Osteocyte (in vitro differentiated cells): ENCODE data around the gene NAP1L5. TPM values are rescaled to one million over a fixed set of nuclear protein-coding genes. Genes with fewer than 3 reads are reported as not detected.

Experiments
- DNase-seq: peaks from one replicate; pipeline ENCODE4 v3.0.0; 2021; ENCODE audit warnings: mixed read lengths; ENCODE audit not compliant: unreplicated experiment; ENCODE audit errors: extremely low spot score
- H3K27ac Mint-ChIP-seq: one replicate; pipeline ENCODE4 v1.8.0; 2021; ENCODE audit warnings: mild to moderate bottlenecking, mixed read lengths; ENCODE audit not compliant: unreplicated experiment
- H3K27me3 Mint-ChIP-seq: one replicate; pipeline ENCODE4 v1.8.0; 2021; ENCODE audit warnings: mixed read lengths; ENCODE audit not compliant: unreplicated experiment
- H3K36me3 Mint-ChIP-seq: one replicate; pipeline ENCODE4 v1.8.0; 2021; ENCODE audit warnings: mixed read lengths; ENCODE audit not compliant: unreplicated experiment
- H3K4me1 Mint-ChIP-seq: one replicate; pipeline ENCODE4 v1.8.0; 2021; ENCODE audit warnings: mixed read lengths; ENCODE audit not compliant: unreplicated experiment
- H3K4me3 Mint-ChIP-seq: one replicate; pipeline ENCODE4 v1.8.0; 2021; ENCODE audit warnings: mild to moderate bottlenecking, moderate library complexity, mixed read lengths; ENCODE audit not compliant: unreplicated experiment
- H3K9me3 Mint-ChIP-seq: one replicate; pipeline ENCODE4 v1.8.0; 2021; ENCODE audit warnings: mixed read lengths; ENCODE audit not compliant: unreplicated experiment
- total RNA-seq: library from RNA; stranded (reverse); gene quantifications from 2 replicates; pipeline ENCODE4 v1.2.1, GENCODE V29; 2021
- TF ChIP-seq, protein P1 (sequence below): fragments of 200-600 bp; sonication (generic); IDR thresholded peaks from 2 replicates; pipeline ENCODE4 v1.5.0; 2021; ENCODE audit warnings: antibody characterized with exemption, mild to moderate bottlenecking, moderate library complexity

The NAP1L5 gene
- total RNA-seq, 1 donor from 2014 or later: 5.7 TPM

DNA sequence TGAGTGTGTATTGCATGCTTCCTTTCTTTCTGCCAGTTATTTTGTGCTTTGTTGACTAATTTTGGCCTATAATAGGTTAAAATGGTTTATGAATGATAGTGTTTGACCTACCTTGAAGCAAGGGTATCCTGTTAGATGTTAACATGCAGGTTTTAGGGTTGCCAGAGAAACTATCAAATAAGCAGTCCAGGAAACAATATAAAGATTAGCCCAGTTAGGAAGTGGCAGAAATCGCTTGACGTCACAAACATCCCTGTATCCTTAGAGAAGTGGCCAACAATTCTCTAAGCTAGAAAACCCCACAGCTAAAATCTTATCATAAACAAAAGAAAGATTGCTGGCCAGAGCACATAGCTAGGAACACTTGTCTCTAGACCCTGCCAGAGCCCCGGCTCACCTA is 3.8 kb downstream of the NAP1L5 start:
- Mint-ChIP-seq H3K27ac (no peak overlapping the region), H3K4me1 (peaks cover 8% of the 10 kb centered on the region), H3K4me3 (no peak overlapping the region), H3K9me3 (no peaks in the 10 kb centered on the region), H3K36me3 (peaks cover 8% of the 10 kb centered on the region), H3K27me3 (no peaks in the 10 kb centered on the region)
- no peak for DNase-seq
- TF ChIP-seq, protein P1, sequence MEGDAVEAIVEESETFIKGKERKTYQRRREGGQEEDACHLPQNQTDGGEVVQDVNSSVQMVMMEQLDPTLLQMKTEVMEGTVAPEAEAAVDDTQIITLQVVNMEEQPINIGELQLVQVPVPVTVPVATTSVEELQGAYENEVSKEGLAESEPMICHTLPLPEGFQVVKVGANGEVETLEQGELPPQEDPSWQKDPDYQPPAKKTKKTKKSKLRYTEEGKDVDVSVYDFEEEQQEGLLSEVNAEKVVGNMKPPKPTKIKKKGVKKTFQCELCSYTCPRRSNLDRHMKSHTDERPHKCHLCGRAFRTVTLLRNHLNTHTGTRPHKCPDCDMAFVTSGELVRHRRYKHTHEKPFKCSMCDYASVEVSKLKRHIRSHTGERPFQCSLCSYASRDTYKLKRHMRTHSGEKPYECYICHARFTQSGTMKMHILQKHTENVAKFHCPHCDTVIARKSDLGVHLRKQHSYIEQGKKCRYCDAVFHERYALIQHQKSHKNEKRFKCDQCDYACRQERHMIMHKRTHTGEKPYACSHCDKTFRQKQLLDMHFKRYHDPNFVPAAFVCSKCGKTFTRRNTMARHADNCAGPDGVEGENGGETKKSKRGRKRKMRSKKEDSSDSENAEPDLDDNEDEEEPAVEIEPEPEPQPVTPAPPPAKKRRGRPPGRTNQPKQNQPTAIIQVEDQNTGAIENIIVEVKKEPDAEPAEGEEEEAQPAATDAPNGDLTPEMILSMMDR: no peak

DNA sequence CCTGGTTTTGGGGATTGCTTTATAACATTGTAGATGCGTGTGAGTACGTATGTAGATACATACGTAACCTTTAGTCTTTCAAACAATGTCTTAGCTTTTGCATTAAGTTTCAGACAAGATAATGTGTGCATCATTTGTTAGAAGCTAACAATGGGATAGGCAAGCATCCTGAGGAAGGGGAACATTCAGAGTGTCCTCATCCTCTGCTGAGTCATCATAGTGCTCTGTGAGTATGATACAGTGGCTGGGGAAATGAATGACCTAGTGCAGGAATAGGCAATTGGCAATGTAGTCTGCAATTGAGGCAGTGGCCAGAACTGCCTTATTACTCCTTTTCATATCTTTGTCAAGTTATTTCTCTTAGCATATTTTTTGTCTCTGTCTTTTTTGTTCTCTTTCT is 7.3 kb downstream of the NAP1L5 start:
- no peak overlapping the region for H3K27ac Mint-ChIP-seq
- H3K36me3 Mint-ChIP-seq: peaks cover 11% of the 10 kb centered on the region
- TF ChIP-seq, protein P1: no peak
- no peaks in the 10 kb centered on the region for H3K27me3 Mint-ChIP-seq
- H3K4me3 Mint-ChIP-seq: no peak overlapping the region
- DNase-seq: no peak
- no peaks in the 10 kb centered on the region for H3K4me1 Mint-ChIP-seq
- H3K9me3 Mint-ChIP-seq: no peaks in the 10 kb centered on the region

DNA sequence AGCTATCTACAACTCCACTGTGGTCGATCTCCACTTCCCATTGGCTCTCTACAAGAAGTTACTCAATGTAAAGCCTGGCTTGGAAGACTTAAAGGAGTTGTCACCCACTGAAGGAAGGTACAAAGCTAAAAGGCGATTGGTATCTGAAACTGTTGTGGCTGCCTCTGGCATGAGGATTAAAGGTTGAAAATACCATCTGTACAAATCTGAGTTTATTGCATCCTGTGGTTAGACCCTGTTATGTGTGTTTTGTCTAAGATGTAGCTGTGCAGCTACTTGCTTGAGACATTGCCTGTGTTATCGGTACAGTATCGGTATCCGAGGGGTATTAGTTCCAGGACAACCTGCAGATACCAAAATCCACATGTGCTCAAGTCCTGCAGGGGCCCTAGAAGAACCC is 16.4 kb downstream of the NAP1L5 start:
- Mint-ChIP-seq H3K4me3 (no peak overlapping the region), H3K27me3 (no peaks in the 10 kb centered on the region), H3K4me1 (no peaks in the 10 kb centered on the region), H3K27ac (no peak overlapping the region), H3K36me3 (peaks cover 47% of the 10 kb centered on the region), H3K9me3 (no peaks in the 10 kb centered on the region)
- no peak for DNase-seq
- TF ChIP-seq, protein P1: no peak

DNA sequence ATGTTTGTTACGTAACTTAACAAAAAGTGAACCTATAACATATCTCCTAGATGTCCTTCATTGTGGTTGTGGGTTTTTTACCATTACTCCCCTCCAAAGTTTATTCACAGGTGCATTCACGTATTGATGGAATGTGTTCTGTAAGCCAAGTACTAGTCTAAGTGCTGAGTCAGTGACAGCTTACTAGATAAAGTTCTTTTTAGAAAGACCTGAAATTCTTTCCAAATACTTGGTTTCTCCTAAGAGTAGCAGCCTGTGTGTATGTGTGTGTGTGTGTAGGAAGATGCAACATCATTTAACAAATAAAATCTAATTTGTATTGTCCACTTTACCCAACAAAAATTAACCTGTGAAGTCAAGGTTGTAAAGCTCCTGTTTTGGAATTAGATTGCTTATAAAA is 22.1 kb downstream of the NAP1L5 start:
- Mint-ChIP-seq H3K4me1 (no peaks in the 10 kb centered on the region), H3K27me3 (no peaks in the 10 kb centered on the region), H3K27ac (no peak overlapping the region), H3K4me3 (no peak overlapping the region), H3K36me3 (peaks cover 30% of the 10 kb centered on the region), H3K9me3 (no peaks in the 10 kb centered on the region)
- DNase-seq: no peak
- TF ChIP-seq, protein P1: no peak

DNA sequence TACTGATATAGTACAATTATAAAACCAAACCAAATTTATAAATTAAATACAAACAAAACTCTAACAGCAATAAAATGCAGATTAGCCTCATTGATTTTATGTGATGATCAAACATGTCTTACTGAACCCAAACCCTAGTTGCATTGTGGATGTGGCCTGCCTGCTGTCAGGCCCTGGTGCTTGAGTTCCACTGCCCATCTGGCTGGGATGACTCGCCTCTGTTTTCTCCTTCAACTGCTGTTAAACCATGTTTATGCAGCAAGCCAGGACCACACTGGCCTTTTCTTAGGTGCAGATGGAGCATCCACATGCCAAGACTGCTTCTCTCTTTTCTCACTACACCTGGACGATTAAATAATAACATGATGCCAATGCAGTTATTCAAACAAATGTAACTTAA is 22.6 kb downstream of the NAP1L5 start:
- no peaks in the 10 kb centered on the region for H3K4me1 Mint-ChIP-seq
- no peak overlapping the region for H3K4me3 Mint-ChIP-seq
- H3K27me3 Mint-ChIP-seq: no peaks in the 10 kb centered on the region
- H3K9me3 Mint-ChIP-seq: no peaks in the 10 kb centered on the region
- no peak overlapping the region for H3K27ac Mint-ChIP-seq
- peaks cover 26% of the 10 kb centered on the region for H3K36me3 Mint-ChIP-seq
- DNase-seq: no peak
- TF ChIP-seq, protein P1: no peak
